OCI-LY7 (cell line): ENCODE data around the gene OR7G1. TPM values are rescaled to one million over a fixed set of nuclear protein-coding genes. Genes with fewer than 3 reads are reported as not detected.

Experiments
- BruUV-seq: library from RNA; stranded (reverse); fragments of 400-500 nt; replicated peaks from 2 replicates; lab custom pipeline; 2021; lab: Mats Ljungman, UMichigan
- CTCF ChIA-PET: fragments of 300-600 bp; sonication (Branson Sonifier 250); formaldehyde crosslinking; loops from one replicate; lab custom pipeline; 2022; ENCODE audit warnings: antibody characterized with exemption; ENCODE audit not compliant: unreplicated experiment; lab: Charles Lee
- POLR2A ChIA-PET: fragments of 300-600 bp; sonication (Branson Sonifier 250); formaldehyde crosslinking; loops from one replicate; lab custom pipeline; 2022; ENCODE audit warnings: antibody characterized with exemption; lab: Charles Lee
- DNase-seq: peaks from one replicate; pipeline ENCODE4 v3.0.0-alpha.2; 2015; ENCODE audit warnings: low spot score
- H2AFZ ChIP-seq: fragments of 200-600 bp; sonication (generic), shearing (Covaris generic); 2 replicates; pipeline ENCODE4 v1.6.1; 2014; ENCODE audit warnings: mild to moderate bottlenecking, antibody characterized with exemption, low read length, moderate library complexity
- H3K27ac ChIP-seq: fragments of 200-600 bp; sonication (generic); 2 replicates; pipeline ENCODE4 v1.5.1; 2014; ENCODE audit warnings: mixed run types, low read depth, mild to moderate bottlenecking, moderate library complexity, low read length, inconsistent platforms; ENCODE audit not compliant: poor library complexity, severe bottlenecking
- H3K36me3 ChIP-seq: fragments of 200-600 bp; sonication (generic); 2 replicates; pipeline ENCODE4 v1.6.1; 2014; ENCODE audit warnings: mild to moderate bottlenecking, antibody characterized with exemption, low read length, moderate library complexity, mixed read lengths; ENCODE audit not compliant: insufficient read depth
- H3K4me1 ChIP-seq: fragments of 200-600 bp; sonication (generic); 2 replicates; pipeline ENCODE4 v1.5.1; 2014; ENCODE audit warnings: mild to moderate bottlenecking, low read length; ENCODE audit not compliant: insufficient read depth, poor library complexity, severe bottlenecking
- H3K4me2 ChIP-seq: fragments of 200-600 bp; sonication (generic); 2 replicates; pipeline ENCODE4 v1.6.1; 2014; ENCODE audit warnings: mild to moderate bottlenecking, low read length
- H3K4me3 ChIP-seq: fragments of 200-600 bp; sonication (generic); 2 replicates; pipeline ENCODE4 v1.5.1; 2014; ENCODE audit warnings: mild to moderate bottlenecking, low read depth, low read length; ENCODE audit not compliant: poor library complexity, severe bottlenecking
- H3K79me2 ChIP-seq: fragments of 200-600 bp; sonication (generic); 2 replicates; pipeline ENCODE4 v1.6.1; 2016; ENCODE audit warnings: low read depth, mild to moderate bottlenecking, low read length, moderate library complexity, mixed read lengths; ENCODE audit not compliant: insufficient read depth
- H3K9me2 ChIP-seq: fragments of 200-600 bp; sonication (generic); 2 replicates; pipeline ENCODE4 v1.6.1; 2016; ENCODE audit warnings: mild to moderate bottlenecking, low read length, mixed read lengths; ENCODE audit not compliant: insufficient read depth
- H3K9me3 ChIP-seq: fragments of 200-600 bp; sonication (generic); 2 replicates; pipeline ENCODE4 v1.6.1; 2014; ENCODE audit warnings: mild to moderate bottlenecking, mixed run types, low read length, mixed read lengths
- H4K20me1 ChIP-seq: fragments of 200-600 bp; sonication (generic); 2 replicates; pipeline ENCODE4 v1.6.1; 2014; ENCODE audit warnings: mild to moderate bottlenecking, antibody characterized with exemption, low read length, moderate library complexity, mixed read lengths; ENCODE audit not compliant: insufficient read depth
- EZH2phosphoT487 ChIP-seq: fragments of 200-600 bp; sonication (generic); IDR thresholded peaks from 2 replicates; pipeline ENCODE4 v1.6.1; 2018; ENCODE audit warnings: low read depth, borderline replicate concordance, mild to moderate bottlenecking, mixed run types, antibody characterized with exemption, low read length, moderate library complexity, mixed read lengths
- intact Hi-C: fragments of 100-400 bp; cut with micrococcal nuclease; formaldehyde crosslinking; loops from one replicate; pipeline ENCODE4 v1.10.0; 2022; ENCODE audit not compliant: unreplicated experiment
- total RNA-seq, 2 experiments: library from RNA; depleted of rRNA in 1 of 2; stranded (reverse); fragments of >200 nt in 1 of 2; shearing (Covaris generic) in 1 of 2; gene quantifications; 2 replicates each; pipeline ENCODE4 v1.2.3, GENCODE V29; 2014 to 2022
- TF ChIP-seq, protein P1 (sequence below): fragments of 200-600 bp; sonication (generic); conservative IDR thresholded peaks from 2 replicates; pipeline ENCODE4 v1.5.1; 2014; ENCODE audit warnings: mild to moderate bottlenecking, antibody characterized with exemption, low read length, moderate library complexity, mixed read lengths

The OR7G1 gene
- total RNA-seq, 2 experiments from 2014 or later, result not detected

DNA sequence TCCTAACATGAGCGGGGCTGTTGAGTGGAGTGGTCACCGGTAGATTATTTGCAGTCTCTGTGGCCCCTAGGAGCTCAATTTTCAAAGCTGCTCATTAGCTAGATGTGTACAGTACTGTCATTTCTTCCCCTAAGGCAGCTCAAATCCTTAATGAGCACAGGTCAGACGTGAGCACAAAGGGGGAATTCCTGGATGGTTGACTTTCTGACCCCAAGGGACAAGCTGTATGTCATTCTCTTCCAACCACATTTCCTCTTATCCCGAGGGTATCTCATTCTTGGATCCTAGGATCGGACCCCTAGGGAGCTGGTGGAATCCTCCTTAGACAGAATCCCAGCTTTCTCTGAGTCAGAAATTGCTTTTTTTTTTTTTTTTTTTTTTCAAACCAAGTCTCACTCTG, 16.9 kb upstream of the OR7G1 start:
- no TSS peak for BruUV-seq
- Histone ChIP-seq H3K4me2 (no peak overlapping the region), H3K27ac (no peak overlapping the region), H3K9me2 (no peaks in the 10 kb centered on the region), H3K36me3 (no peaks in the 10 kb centered on the region), H3K4me1 (peaks cover 2% of the 10 kb centered on the region), H3K4me3 (no peak overlapping the region), H3K79me2 (no peaks in the 10 kb centered on the region), H3K9me3 (no peaks in the 10 kb centered on the region), H2AFZ (no peak overlapping the region), H4K20me1 (no peaks in the 10 kb centered on the region)
- intact Hi-C loops, result loop anchor here (10.0 kb wide), 2 partner anchors 172 to 302 kb away; partner anchors contain the start of genes ZNF266 and ZNF699
- POLR2A ChIA-PET, result no interaction called here
- TF ChIP-seq EZH2phosphoT487, result no peak
- TF ChIP-seq, protein P1, sequence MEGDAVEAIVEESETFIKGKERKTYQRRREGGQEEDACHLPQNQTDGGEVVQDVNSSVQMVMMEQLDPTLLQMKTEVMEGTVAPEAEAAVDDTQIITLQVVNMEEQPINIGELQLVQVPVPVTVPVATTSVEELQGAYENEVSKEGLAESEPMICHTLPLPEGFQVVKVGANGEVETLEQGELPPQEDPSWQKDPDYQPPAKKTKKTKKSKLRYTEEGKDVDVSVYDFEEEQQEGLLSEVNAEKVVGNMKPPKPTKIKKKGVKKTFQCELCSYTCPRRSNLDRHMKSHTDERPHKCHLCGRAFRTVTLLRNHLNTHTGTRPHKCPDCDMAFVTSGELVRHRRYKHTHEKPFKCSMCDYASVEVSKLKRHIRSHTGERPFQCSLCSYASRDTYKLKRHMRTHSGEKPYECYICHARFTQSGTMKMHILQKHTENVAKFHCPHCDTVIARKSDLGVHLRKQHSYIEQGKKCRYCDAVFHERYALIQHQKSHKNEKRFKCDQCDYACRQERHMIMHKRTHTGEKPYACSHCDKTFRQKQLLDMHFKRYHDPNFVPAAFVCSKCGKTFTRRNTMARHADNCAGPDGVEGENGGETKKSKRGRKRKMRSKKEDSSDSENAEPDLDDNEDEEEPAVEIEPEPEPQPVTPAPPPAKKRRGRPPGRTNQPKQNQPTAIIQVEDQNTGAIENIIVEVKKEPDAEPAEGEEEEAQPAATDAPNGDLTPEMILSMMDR, result no peak
- DNase-seq, result no peak
- CTCF ChIA-PET, result interaction anchor here (0.6 kb wide), 1 partner anchor 14 kb away, joined by 3 read pairs; no protein-coding TSS in a partner anchor

DNA sequence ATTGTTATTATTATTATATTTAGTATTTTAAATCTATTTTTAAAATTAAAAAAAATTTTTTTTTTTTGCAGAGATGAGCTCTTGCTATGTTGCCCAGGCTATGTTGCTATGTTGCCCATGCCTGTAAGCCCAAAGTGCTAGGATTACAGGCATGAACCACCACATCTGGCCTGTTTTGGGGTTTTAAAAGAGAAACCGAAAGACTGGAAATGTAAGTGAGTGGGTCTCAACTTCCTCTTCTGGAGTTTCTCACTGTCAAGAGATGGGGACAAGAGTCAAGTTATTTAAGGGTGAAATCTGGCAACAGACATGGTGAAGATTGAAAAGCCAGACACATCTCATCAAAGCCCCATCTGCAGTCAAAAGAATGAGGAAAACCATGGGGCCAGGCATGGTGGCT, 15.4 kb upstream of the OR7G1 start:
- intact Hi-C loops, result loop anchor here (10.0 kb wide), 2 partner anchors 174 to 304 kb away; partner anchors contain the start of genes ZNF266 and ZNF699
- no peak for TF ChIP-seq EZH2phosphoT487
- TF ChIP-seq, protein P1, result no peak
- H3K36me3 ChIP-seq, result no peaks in the 10 kb centered on the region
- H3K4me2 ChIP-seq, result 0 out of 2 replicates have a peak overlapping the region, but pooled peaks have one; percentile 16
- no peak overlapping the region for H2AFZ ChIP-seq
- BruUV-seq, result no TSS peak
- peaks cover 2% of the 10 kb centered on the region for H3K4me1 ChIP-seq
- no peak overlapping the region for H3K4me3 ChIP-seq
- ChIA-PET POLR2A (no interaction called here), CTCF (no interaction called here)
- H4K20me1 ChIP-seq, result no peaks in the 10 kb centered on the region
- H3K27ac ChIP-seq, result no peak overlapping the region
- H3K9me2 ChIP-seq, result no peaks in the 10 kb centered on the region
- H3K9me3 ChIP-seq, result no peaks in the 10 kb centered on the region
- DNase-seq, result peak; percentile 26
- no peaks in the 10 kb centered on the region for H3K79me2 ChIP-seq

DNA sequence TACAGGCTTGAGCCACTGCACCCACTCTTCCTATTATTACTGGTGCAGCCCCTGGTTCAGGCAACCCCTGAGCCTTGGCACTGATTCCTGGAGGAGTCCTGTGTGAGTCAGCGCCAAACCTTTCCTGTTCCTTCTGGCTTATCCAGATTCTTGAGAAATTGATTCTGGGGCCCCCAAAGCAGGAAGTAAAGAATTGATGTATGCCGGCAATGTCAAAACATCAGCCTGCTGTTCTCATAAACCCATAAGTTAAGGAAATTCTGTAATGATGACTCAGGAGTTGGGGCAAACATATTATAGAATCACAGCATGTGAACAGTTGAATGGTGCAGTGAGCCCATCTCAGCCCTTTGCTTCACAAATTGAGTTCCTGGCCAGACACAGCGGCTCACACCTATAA, 12.6 kb upstream of the OR7G1 start:
- DNase-seq, result no peak
- H3K79me2 ChIP-seq, result no peaks in the 10 kb centered on the region
- H3K4me3 ChIP-seq, result no peak overlapping the region
- no peak overlapping the region for H2AFZ ChIP-seq
- POLR2A ChIA-PET, result no interaction called here
- H3K4me1 ChIP-seq, result peaks cover 2% of the 10 kb centered on the region
- no peak overlapping the region for H3K4me2 ChIP-seq
- CTCF ChIA-PET, result no interaction called here
- no peaks in the 10 kb centered on the region for H3K9me2 ChIP-seq
- BruUV-seq, result no TSS peak
- H3K27ac ChIP-seq, result no peak overlapping the region
- no peaks in the 10 kb centered on the region for H3K9me3 ChIP-seq
- intact Hi-C loops, result no loop called here
- H4K20me1 ChIP-seq, result no peaks in the 10 kb centered on the region
- H3K36me3 ChIP-seq, result no peaks in the 10 kb centered on the region
- TF ChIP-seq, protein P1, result no peak
- no peak for TF ChIP-seq EZH2phosphoT487
